Measurements from ENCODE around the gene PAFAH1B1. TPM values are rescaled to one million over a fixed set of nuclear protein-coding genes. Genes with fewer than 3 reads are reported as not detected.
"Not testable (repeated sequence)": the region's sequence is repeated elsewhere in the genome, so short reads cannot be mapped to it uniquely, and the experiment has no call there.

PAFAH1B1 gene
- total and polyA plus RNA-seq, 12 donors: 42.4 to 166 (median 96.3) TPM

GRCh38 chr17:2566056-2566455 is 27.4 kb upstream of the PAFAH1B1 start:
- H3K4me1 ChIP-seq (replicated peaks in 1 of 2): no peaks in the 10 kb centered on the region
- H3K4me3 ChIP-seq: no peak overlapping the region
- TF ChIP-seq CTCF (IDR thresholded peaks at IDR 0.05): no peak
- no peak for TF ChIP-seq POLR2A (IDR thresholded peaks at IDR 0.05)
- intact Hi-C loops (cut with DNase I): no loop called here
- DNase-seq: no peak
- H3K27me3 ChIP-seq: no peaks in the 10 kb centered on the region
- H3K27ac ChIP-seq: no peak overlapping the region
- no peaks in the 10 kb centered on the region for H3K36me3 ChIP-seq (replicated peaks in 1 of 2)
- H3K9me3 ChIP-seq (replicated peaks in 1 of 3): no peaks in the 10 kb centered on the region
- WGBS, 4 donors: 78 to 91% (median 81%) methylated on average over 3 of the region's 3 CpGs

GRCh38 chr17:2571523-2572303 is 21.7 kb upstream of the PAFAH1B1 start:
- no peak for DNase-seq

GRCh38 chr17:2572304-2572609 is 21.2 kb upstream of the PAFAH1B1 start:
- H3K4me3 ChIP-seq; H3K4me1 ChIP-seq (replicated peaks in 1 of 2); intact Hi-C loops (cut with DNase I); H3K9me3 ChIP-seq (replicated peaks in 1 of 3); H3K36me3 ChIP-seq (replicated peaks in 1 of 2); H3K27me3 ChIP-seq; H3K27ac ChIP-seq; DNase-seq: not testable (repeated sequence)
- 67 to 87% (median 71%) methylated on average over 7 of the region's 7 CpGs for WGBS, 4 donors

More at GRCh38 chr17:2571523-2572303, 21.7 kb upstream of the PAFAH1B1 start:
- no peaks in the 10 kb centered on the region for H3K9me3 ChIP-seq (replicated peaks in 1 of 3)
- intact Hi-C loops (cut with DNase I): no loop called here
- H3K4me1 ChIP-seq (replicated peaks in 1 of 2): no peaks in the 10 kb centered on the region
- no peak overlapping the region for H3K4me3 ChIP-seq
- TF ChIP-seq CTCF (IDR thresholded peaks at IDR 0.05) (no peak), POLR2A (IDR thresholded peaks at IDR 0.05) (no peak)
- WGBS, 4 donors: 70 to 79% (median 72%) methylated on average over 3 to 4 of the region's 4 CpGs
- H3K27me3 ChIP-seq: no peaks in the 10 kb centered on the region
- no peak overlapping the region for H3K27ac ChIP-seq
- no peaks in the 10 kb centered on the region for H3K36me3 ChIP-seq (replicated peaks in 1 of 2)

- Histone ChIP-seq H3K4me1 (replicated peaks in 1 of 2) (no peaks in the 10 kb centered on the region), H3K27ac (no peak overlapping the region), H3K4me3 (no peak overlapping the region), H3K9me3 (replicated peaks in 1 of 3) (no peaks in the 10 kb centered on the region), H3K36me3 (replicated peaks in 1 of 2) (no peaks in the 10 kb centered on the region), H3K27me3 (no peaks in the 10 kb centered on the region)
- intact Hi-C loops (cut with DNase I): no loop called here
- TF ChIP-seq CTCF (IDR thresholded peaks at IDR 0.05): no peak
- DNase-seq: peak in 1 of 7 donors; percentile 7
- WGBS, 4 donors: 59 to 67% (median 65%) methylated on average over 4 of the region's 4 CpGs
Observed at GRCh38 chr17:2580151-2580550, 13.3 kb upstream of the PAFAH1B1 start.

- no peaks in the 10 kb centered on the region for H3K27me3 ChIP-seq
- H3K27ac ChIP-seq: no peak overlapping the region
- no peaks in the 10 kb centered on the region for H3K4me1 ChIP-seq (replicated peaks in 1 of 2)
- no peak overlapping the region for H3K4me3 ChIP-seq
- H3K36me3 ChIP-seq (replicated peaks in 1 of 2): no peaks in the 10 kb centered on the region
- 59 to 67% (median 64%) methylated on average over 5 of the region's 5 CpGs for WGBS, 4 donors
- intact Hi-C loops (cut with DNase I): no loop called here
- peak in 1 of 7 donors; percentile 7 for DNase-seq
- no peak for TF ChIP-seq POLR2A (IDR thresholded peaks at IDR 0.05)
- TF ChIP-seq CTCF (IDR thresholded peaks at IDR 0.05): no peak
- H3K9me3 ChIP-seq (replicated peaks in 1 of 3): no peaks in the 10 kb centered on the region
Observed at GRCh38 chr17:2580661-2581060, 12.8 kb upstream of the PAFAH1B1 start.

Data from adrenal gland (tissue), 12 donors.